ENCODE measurements around the gene STAB2. TPM values are rescaled to one million over a fixed set of nuclear protein-coding genes. Genes with fewer than 3 reads are reported as not detected.
A peak's percentile ranks its signal among the peaks of the same experiment; 100 is the strongest.

Gene STAB2
- total RNA-seq, 2 donors from 2014 or later: not detected

DNA sequence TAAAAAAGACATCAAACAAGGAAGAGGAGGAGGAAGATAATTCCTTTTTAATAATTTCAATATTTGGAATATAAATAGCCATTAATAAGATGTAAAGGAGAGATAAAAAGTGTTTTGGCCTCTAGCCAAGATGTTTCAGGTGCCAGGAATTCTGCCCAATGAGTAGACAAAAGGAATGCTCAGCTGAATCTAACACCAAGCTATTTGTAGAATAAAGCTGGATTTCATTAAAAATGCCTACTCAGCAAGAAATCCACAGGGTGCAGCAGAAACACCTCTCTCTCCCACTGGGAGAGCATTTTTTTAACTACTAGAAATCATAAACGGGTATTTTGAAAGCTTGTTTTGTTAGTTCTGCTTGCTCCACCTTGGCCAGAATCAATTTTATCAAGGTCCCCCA is 4.1 kb upstream of the STAB2 start:
- Histone ChIP-seq H3K27me3 (ENCODE audit: control insufficient read depth, insufficient read depth, low read length, poor library complexity, severe bottlenecking) (no peaks in the 10 kb centered on the region), H3K9me3 (ENCODE audit: control insufficient read depth, low read length) (no peaks in the 10 kb centered on the region), H3K4me3 (ENCODE audit: low read length) (no peak overlapping the region), H3K27ac (ENCODE audit: low read depth, low read length) (no peak overlapping the region), H3K4me1 (ENCODE audit: control insufficient read depth, insufficient read depth, low read length) (no peaks in the 10 kb centered on the region), H3K9ac (ENCODE audit: extremely low read depth, low read length, poor library complexity, severe bottlenecking) (no peak overlapping the region), H3K36me3 (ENCODE audit: control insufficient read depth, insufficient read depth, low read length) (no peaks in the 10 kb centered on the region)
- no peaks in the 10 kb centered on the region for H3K4me1 Mint-ChIP-seq
- H3K4me3 Mint-ChIP-seq: no peak overlapping the region
- H3K36me3 Mint-ChIP-seq (ENCODE audit: low read depth): no peaks in the 10 kb centered on the region
- TF ChIP-seq, protein P1, sequence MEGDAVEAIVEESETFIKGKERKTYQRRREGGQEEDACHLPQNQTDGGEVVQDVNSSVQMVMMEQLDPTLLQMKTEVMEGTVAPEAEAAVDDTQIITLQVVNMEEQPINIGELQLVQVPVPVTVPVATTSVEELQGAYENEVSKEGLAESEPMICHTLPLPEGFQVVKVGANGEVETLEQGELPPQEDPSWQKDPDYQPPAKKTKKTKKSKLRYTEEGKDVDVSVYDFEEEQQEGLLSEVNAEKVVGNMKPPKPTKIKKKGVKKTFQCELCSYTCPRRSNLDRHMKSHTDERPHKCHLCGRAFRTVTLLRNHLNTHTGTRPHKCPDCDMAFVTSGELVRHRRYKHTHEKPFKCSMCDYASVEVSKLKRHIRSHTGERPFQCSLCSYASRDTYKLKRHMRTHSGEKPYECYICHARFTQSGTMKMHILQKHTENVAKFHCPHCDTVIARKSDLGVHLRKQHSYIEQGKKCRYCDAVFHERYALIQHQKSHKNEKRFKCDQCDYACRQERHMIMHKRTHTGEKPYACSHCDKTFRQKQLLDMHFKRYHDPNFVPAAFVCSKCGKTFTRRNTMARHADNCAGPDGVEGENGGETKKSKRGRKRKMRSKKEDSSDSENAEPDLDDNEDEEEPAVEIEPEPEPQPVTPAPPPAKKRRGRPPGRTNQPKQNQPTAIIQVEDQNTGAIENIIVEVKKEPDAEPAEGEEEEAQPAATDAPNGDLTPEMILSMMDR (conservative IDR thresholded peaks at IDR 0.05): no peak
- DNase-seq: peak; percentile 25
- no peaks in the 10 kb centered on the region for H3K9me3 Mint-ChIP-seq
- no peak overlapping the region for H3K27ac Mint-ChIP-seq
- 78 to 88% methylated on average over 1 of the region's 1 CpG for WGBS, 2 experiments (ENCODE audit: insufficient coverage in 1 of 2, insufficient read length in 1 of 2)
- no peaks in the 10 kb centered on the region for H3K27me3 Mint-ChIP-seq (ENCODE audit: insufficient read depth)

DNA sequence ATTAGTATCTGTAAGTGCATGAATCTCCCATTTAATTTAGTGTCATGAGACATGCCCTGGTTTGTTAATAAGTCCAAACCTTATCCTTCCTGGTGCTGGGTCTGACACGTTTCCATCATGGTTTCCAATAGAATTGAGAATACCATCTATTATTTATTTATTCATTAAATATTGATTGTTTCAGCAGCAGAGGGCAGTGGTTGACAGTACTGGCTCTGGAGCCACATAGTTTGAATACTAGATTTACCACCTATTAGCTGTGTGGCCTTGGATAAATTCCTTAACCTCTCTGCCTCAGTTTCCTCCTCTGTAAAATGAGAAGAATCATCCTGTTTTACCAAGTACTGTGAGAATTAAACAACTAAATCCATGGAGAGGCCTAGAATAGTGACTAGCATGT is 941 bp upstream of the STAB2 start:
- Histone ChIP-seq H3K27me3 (ENCODE audit: control insufficient read depth, insufficient read depth, low read length, poor library complexity, severe bottlenecking) (no peaks in the 10 kb centered on the region), H3K9ac (ENCODE audit: extremely low read depth, low read length, poor library complexity, severe bottlenecking) (no peak overlapping the region), H3K4me3 (ENCODE audit: low read length) (no peak overlapping the region), H3K9me3 (ENCODE audit: control insufficient read depth, low read length) (no peaks in the 10 kb centered on the region), H3K4me1 (ENCODE audit: control insufficient read depth, insufficient read depth, low read length) (no peaks in the 10 kb centered on the region), H3K36me3 (ENCODE audit: control insufficient read depth, insufficient read depth, low read length) (no peaks in the 10 kb centered on the region), H3K27ac (ENCODE audit: low read depth, low read length) (no peak overlapping the region)
- 89% methylated on average over 1 of the region's 1 CpG; no CpG with 5 or more reads in 1 of the 2 experiments for WGBS, 2 experiments (ENCODE audit: insufficient coverage in 1 of 2, insufficient read length in 1 of 2)
- no peak for DNase-seq
- Mint-ChIP-seq H3K27me3 (ENCODE audit: insufficient read depth) (no peaks in the 10 kb centered on the region), H3K9me3 (no peaks in the 10 kb centered on the region), H3K27ac (no peak overlapping the region), H3K4me1 (no peaks in the 10 kb centered on the region), H3K36me3 (ENCODE audit: low read depth) (no peaks in the 10 kb centered on the region), H3K4me3 (no peak overlapping the region)
- TF ChIP-seq, protein P1 (conservative IDR thresholded peaks at IDR 0.05): peak; percentile 36

DNA sequence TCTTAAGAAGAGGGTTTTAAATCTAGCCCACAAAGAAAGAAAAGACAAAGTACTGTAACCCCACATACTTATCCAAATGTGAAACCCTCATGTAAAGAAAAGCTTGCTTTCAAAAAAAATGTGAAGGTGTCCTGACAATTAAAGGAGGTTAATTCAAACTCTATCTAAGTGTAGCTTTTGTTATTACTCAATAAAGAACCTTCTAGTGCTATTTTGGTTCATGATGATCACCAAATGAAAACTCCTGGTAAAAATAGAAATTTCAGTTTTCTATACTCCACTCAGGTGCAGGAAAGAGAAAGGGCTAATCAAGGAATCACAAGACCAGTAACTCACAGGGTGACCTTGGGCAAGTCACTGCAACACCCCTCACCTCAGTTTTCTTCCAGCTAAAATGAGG is 1.6 kb downstream of the STAB2 start:
- no peak for DNase-seq
- Mint-ChIP-seq H3K27me3 (ENCODE audit: insufficient read depth) (no peaks in the 10 kb centered on the region), H3K4me1 (no peaks in the 10 kb centered on the region), H3K36me3 (ENCODE audit: low read depth) (no peaks in the 10 kb centered on the region), H3K27ac (no peak overlapping the region), H3K4me3 (no peak overlapping the region), H3K9me3 (no peaks in the 10 kb centered on the region)
- Histone ChIP-seq H3K27ac (ENCODE audit: low read depth, low read length) (no peak overlapping the region), H3K9me3 (ENCODE audit: control insufficient read depth, low read length) (no peaks in the 10 kb centered on the region), H3K4me3 (ENCODE audit: low read length) (no peak overlapping the region), H3K4me1 (ENCODE audit: control insufficient read depth, insufficient read depth, low read length) (no peaks in the 10 kb centered on the region), H3K27me3 (ENCODE audit: control insufficient read depth, insufficient read depth, low read length, poor library complexity, severe bottlenecking) (no peaks in the 10 kb centered on the region), H3K9ac (ENCODE audit: extremely low read depth, low read length, poor library complexity, severe bottlenecking) (no peak overlapping the region), H3K36me3 (ENCODE audit: control insufficient read depth, insufficient read depth, low read length) (no peaks in the 10 kb centered on the region)
- TF ChIP-seq, protein P1 (conservative IDR thresholded peaks at IDR 0.05): no peak

All from endodermal cell (in vitro differentiated cells).